ENCODE data around the gene TBX21. TPM values are rescaled to one million over a fixed set of nuclear protein-coding genes. Genes with fewer than 3 reads are reported as not detected.
"Not testable (repeated sequence)": the region's sequence is repeated elsewhere in the genome, so short reads cannot be mapped to it uniquely, and the experiment has no call there.

Gene TBX21
- total RNA-seq, 1 donor from 2014 or later = not detected

- H3K27ac Mint-ChIP-seq (ENCODE audit: unreplicated experiment) = no peak overlapping the region
- H3K27me3 Mint-ChIP-seq (ENCODE audit: unreplicated experiment) = peaks cover 17% of the 10 kb centered on the region
- no peaks in the 10 kb centered on the region for H3K36me3 Mint-ChIP-seq (ENCODE audit: unreplicated experiment)
- no peaks in the 10 kb centered on the region for H3K4me1 Mint-ChIP-seq (ENCODE audit: low read depth, unreplicated experiment)
- no peak for TF ChIP-seq CTCF (IDR thresholded peaks at IDR 0.05; ENCODE audit: partially characterized antibody, unreplicated experiment)
- DNase-seq = no peak
- H3K4me3 Mint-ChIP-seq (ENCODE audit: unreplicated experiment) = no peak overlapping the region
- peaks cover 3% of the 10 kb centered on the region for H3K9me3 Mint-ChIP-seq (ENCODE audit: unreplicated experiment)
Measured at GRCh38 chr17:47738178-47738577, 5.1 kb downstream of the TBX21 start.

- no peak for DNase-seq
- TF ChIP-seq CTCF (IDR thresholded peaks at IDR 0.05; ENCODE audit: partially characterized antibody, unreplicated experiment) = no peak
- H3K36me3 Mint-ChIP-seq (ENCODE audit: unreplicated experiment) = no peaks in the 10 kb centered on the region
- H3K27ac Mint-ChIP-seq (ENCODE audit: unreplicated experiment) = no peak overlapping the region
- H3K27me3 Mint-ChIP-seq (ENCODE audit: unreplicated experiment) = peaks cover 12% of the 10 kb centered on the region
- peaks cover 3% of the 10 kb centered on the region for H3K9me3 Mint-ChIP-seq (ENCODE audit: unreplicated experiment)
- H3K4me1 Mint-ChIP-seq (ENCODE audit: low read depth, unreplicated experiment) = no peaks in the 10 kb centered on the region
- H3K4me3 Mint-ChIP-seq (ENCODE audit: unreplicated experiment) = no peak overlapping the region
Measured at GRCh38 chr17:47739150-47739549, 6.1 kb downstream of the TBX21 start.

- not testable (repeated sequence) for DNase-seq; H3K27ac Mint-ChIP-seq (ENCODE audit: unreplicated experiment); H3K27me3 Mint-ChIP-seq (ENCODE audit: unreplicated experiment); H3K9me3 Mint-ChIP-seq (ENCODE audit: unreplicated experiment); H3K4me1 Mint-ChIP-seq (ENCODE audit: low read depth, unreplicated experiment); H3K36me3 Mint-ChIP-seq (ENCODE audit: unreplicated experiment); H3K4me3 Mint-ChIP-seq (ENCODE audit: unreplicated experiment)
Measured at GRCh38 chr17:47739945-47740344, 6.9 kb downstream of the TBX21 start.

GRCh38 chr17:47741109-47741792 is 8.2 kb downstream of the TBX21 start:
- peaks cover 4% of the 10 kb centered on the region for H3K27me3 Mint-ChIP-seq (ENCODE audit: unreplicated experiment)
- DNase-seq = no peak
- no peaks in the 10 kb centered on the region for H3K9me3 Mint-ChIP-seq (ENCODE audit: unreplicated experiment)

GRCh38 chr17:47741793-47742145 is 8.7 kb downstream of the TBX21 start:
- no peaks in the 10 kb centered on the region for H3K9me3 Mint-ChIP-seq (ENCODE audit: unreplicated experiment)
- H3K27me3 Mint-ChIP-seq (ENCODE audit: unreplicated experiment) = no peaks in the 10 kb centered on the region
- DNase-seq = no peak
- TF ChIP-seq CTCF (IDR thresholded peaks at IDR 0.05; ENCODE audit: partially characterized antibody, unreplicated experiment) = no peak
- no peak overlapping the region for H3K4me3 Mint-ChIP-seq (ENCODE audit: unreplicated experiment)
- no peaks in the 10 kb centered on the region for H3K36me3 Mint-ChIP-seq (ENCODE audit: unreplicated experiment)
- H3K27ac Mint-ChIP-seq (ENCODE audit: unreplicated experiment) = no peak overlapping the region
- H3K4me1 Mint-ChIP-seq (ENCODE audit: low read depth, unreplicated experiment) = no peaks in the 10 kb centered on the region

More at GRCh38 chr17:47741109-47741792, 8.2 kb downstream of the TBX21 start:
- no peak overlapping the region for H3K27ac Mint-ChIP-seq (ENCODE audit: unreplicated experiment)
- TF ChIP-seq CTCF (IDR thresholded peaks at IDR 0.05; ENCODE audit: partially characterized antibody, unreplicated experiment) = no peak
- no peaks in the 10 kb centered on the region for H3K4me1 Mint-ChIP-seq (ENCODE audit: low read depth, unreplicated experiment)
- no peak overlapping the region for H3K4me3 Mint-ChIP-seq (ENCODE audit: unreplicated experiment)
- no peaks in the 10 kb centered on the region for H3K36me3 Mint-ChIP-seq (ENCODE audit: unreplicated experiment)

Measured in glutamatergic neuron (in vitro differentiated cells).